NB4 (cell line): ENCODE data around the gene PKIG.

Experiments used
- DNase-seq: peaks from one replicate; pipeline ENCODE4 v3.0.0; 2010; ENCODE audit warnings: low read depth
- H3K4me3 ChIP-seq: one replicate; pipeline ENCODE4 v1.5.1; 2011; ENCODE audit warnings: mild to moderate bottlenecking, low read depth, low read length, moderate library complexity
- MYC ChIP-seq: IDR thresholded peaks from 2 replicates; pipeline ENCODE4 v1.6.1; 2011; ENCODE audit warnings: low read depth, low read length
- POLR2A ChIP-seq: IDR thresholded peaks from 2 replicates; pipeline ENCODE4 v1.6.1; 2011; ENCODE audit warnings: mild to moderate bottlenecking; ENCODE audit not compliant: insufficient read length; ENCODE audit errors: extremely low read depth
- TF ChIP-seq, protein P1 (sequence below): IDR thresholded peaks from one replicate; pipeline ENCODE4 v1.5.1; 2012; ENCODE audit warnings: low read depth, low read length
- TF ChIP-seq, protein P2 (sequence below): IDR thresholded peaks from 2 replicates; pipeline ENCODE4 v1.6.1; 2011; ENCODE audit warnings: low read depth, low read length

The PKIG gene

DNA sequence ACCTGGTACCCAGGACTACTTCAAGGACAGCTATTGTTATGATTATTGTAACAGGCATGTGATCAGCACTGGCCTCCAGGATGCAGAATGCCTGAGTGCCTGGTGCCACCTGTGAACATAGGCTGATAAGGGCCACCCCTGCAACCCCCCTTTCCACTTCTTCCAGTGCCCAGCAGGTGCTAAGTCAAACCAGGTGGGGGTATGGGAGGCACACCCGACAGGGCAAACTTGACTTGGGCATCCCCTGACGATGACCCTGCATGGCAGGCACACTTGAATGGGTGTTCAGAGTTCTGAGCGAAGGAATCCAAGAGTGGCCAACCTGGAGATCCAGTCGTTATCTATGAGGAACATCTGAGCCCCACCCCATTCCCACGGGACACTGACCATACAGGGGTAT is 65.7 kb downstream of the PKIG start:
- no peak overlapping the region for H3K4me3 ChIP-seq
- TF ChIP-seq, protein P1, sequence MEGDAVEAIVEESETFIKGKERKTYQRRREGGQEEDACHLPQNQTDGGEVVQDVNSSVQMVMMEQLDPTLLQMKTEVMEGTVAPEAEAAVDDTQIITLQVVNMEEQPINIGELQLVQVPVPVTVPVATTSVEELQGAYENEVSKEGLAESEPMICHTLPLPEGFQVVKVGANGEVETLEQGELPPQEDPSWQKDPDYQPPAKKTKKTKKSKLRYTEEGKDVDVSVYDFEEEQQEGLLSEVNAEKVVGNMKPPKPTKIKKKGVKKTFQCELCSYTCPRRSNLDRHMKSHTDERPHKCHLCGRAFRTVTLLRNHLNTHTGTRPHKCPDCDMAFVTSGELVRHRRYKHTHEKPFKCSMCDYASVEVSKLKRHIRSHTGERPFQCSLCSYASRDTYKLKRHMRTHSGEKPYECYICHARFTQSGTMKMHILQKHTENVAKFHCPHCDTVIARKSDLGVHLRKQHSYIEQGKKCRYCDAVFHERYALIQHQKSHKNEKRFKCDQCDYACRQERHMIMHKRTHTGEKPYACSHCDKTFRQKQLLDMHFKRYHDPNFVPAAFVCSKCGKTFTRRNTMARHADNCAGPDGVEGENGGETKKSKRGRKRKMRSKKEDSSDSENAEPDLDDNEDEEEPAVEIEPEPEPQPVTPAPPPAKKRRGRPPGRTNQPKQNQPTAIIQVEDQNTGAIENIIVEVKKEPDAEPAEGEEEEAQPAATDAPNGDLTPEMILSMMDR: no peak
- TF ChIP-seq MYC: no peak

DNA sequence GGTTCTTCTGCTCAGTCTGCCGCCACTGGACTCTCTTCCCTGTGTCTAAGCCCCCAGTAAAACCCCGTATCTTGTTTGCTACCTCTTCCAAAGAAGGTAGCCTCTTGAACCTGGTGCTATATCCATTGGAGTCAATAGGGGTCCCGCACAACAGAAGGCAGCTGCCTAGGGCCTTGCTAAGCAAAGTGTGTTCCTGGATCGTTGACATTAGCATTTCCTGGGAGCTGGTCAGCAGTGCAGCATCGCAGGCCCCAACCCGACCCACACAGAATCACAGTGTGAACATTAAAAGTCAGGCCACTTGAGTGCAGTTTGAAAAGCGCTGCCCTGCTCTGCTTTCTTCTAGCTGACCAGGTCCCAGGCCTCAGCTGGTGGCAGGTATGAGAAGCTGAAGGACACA is 66.2 kb downstream of the PKIG start:
- DNase-seq: peak; percentile 39
- H3K4me3 ChIP-seq: no peak overlapping the region

More for the DNA sequence above, 65.7 kb downstream of the PKIG start:
- DNase-seq: no peak

DNA sequence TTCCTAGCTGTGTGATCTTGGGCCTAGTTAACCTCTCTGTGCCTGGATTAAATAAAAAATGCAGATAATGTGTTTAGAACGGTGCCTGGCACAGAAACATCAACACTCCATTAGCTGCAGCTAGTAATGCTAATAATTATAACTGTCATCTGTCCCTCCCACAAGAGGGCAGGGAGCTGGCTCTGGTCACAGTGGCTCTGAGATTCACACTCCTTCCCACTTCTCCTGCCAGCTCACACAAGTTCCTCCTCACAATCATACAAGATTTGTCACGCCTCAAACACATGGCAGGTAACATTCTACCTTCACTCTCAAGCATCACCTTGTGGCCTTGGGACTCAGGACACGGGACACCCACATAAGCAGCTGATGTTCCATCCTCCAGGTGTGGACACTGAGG is 66.7 kb downstream of the PKIG start:
- TF ChIP-seq, protein P2, sequence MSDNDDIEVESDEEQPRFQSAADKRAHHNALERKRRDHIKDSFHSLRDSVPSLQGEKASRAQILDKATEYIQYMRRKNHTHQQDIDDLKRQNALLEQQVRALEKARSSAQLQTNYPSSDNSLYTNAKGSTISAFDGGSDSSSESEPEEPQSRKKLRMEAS: no peak
- TF ChIP-seq, protein P1: no peak
- no peak for TF ChIP-seq POLR2A
- TF ChIP-seq MYC: no peak
- DNase-seq: no peak
- no peak overlapping the region for H3K4me3 ChIP-seq

More for the DNA sequence above, 66.2 kb downstream of the PKIG start:
- no peak for TF ChIP-seq MYC
- TF ChIP-seq, protein P1: no peak
- TF ChIP-seq, protein P2: no peak

DNA sequence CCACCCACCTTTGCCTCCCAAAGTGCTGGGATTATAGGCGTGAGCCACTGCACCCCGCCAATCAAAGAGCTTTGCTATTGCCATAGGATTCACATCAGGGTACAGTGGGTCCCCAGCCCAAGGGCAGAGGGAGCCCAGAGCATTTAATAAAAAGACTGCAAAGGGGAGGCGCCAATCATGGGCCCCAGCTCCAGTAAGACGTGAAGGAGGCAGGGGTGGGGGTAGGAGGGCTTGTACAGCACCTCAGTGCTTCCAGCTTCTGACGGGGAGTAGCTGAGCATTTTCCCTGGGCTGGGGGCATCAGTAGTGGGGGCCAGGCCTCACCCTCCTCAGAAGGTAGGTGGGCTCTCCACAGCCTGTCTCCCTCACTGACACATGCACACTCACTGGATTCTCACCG is 67.6 kb downstream of the PKIG start:
- no peak for DNase-seq
- no peak overlapping the region for H3K4me3 ChIP-seq
- TF ChIP-seq, protein P2: no peak

DNA sequence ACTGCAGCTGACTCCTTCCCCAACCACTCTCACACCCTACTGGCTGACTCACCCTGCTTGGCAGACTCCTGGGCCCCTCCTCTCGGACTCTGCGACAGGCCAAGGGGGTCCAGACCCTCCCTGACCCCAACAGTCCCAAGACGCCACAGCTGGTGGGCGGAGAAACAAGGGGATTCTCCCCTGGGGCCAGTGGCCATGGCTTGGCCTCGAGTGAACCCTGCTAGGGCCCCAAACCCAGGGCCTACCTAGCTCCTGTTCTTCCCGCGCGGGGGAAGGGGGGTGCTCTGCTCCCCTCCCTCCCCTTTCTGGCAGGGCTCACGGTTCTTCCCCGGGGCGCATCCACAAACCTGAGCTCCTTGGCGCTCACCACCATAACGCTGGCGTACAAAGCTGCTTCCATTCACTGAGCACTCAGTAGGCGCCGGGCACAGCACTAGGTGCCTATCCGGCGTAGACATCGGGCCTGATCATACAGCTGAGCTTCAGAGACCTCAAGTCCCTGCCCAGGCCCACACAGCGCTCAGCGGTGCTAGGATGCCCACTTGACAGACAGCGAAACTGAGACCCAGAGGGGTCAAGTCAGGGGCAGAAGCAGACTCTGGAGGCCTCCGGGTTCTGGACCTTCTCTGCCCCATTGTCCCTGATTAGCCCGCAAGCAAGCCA is 68.5 kb downstream of the PKIG start:
- DNase-seq: peak; percentile 55

DNA sequence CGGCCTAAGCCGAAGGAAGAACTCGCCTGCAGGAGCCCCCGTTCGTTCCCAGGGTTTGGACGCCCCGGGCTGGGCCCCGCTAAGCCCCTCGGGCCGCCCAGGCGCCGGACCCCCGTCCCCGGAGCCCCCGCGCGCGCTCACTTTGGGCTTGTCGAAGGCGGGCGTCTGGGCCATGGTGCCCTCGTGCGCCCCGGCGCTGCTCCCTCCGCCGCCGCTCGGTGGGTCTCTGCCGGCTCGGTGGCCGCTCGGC is 69.0 kb downstream of the PKIG start:
- peak overlapping the region; percentile 59 for H3K4me3 ChIP-seq
- TF ChIP-seq, protein P1: no peak
- TF ChIP-seq, protein P2: no peak
- no peak for TF ChIP-seq MYC
- no peak for TF ChIP-seq POLR2A
- DNase-seq: no peak

More for the DNA sequence above, 68.5 kb downstream of the PKIG start:
- TF ChIP-seq, protein P2: no peak
- TF ChIP-seq MYC (no peak), POLR2A (no peak)
- TF ChIP-seq, protein P1: no peak
- peak overlapping the region; percentile 59 for H3K4me3 ChIP-seq
